ENCODE measurements around the gene ATP11A.
A peak's percentile ranks its signal among the peaks of the same experiment; 100 is the strongest.

ATP11A gene

GRCh38 chr13:112744168-112745021 is 54.6 kb downstream of the ATP11A start:
- no peak for DNase-seq

GRCh38 chr13:112746044-112746443 is 56.2 kb downstream of the ATP11A start:
- no peak for DNase-seq

- no peak for DNase-seq
These were observed 57.4 kb downstream of the ATP11A start for GRCh38 chr13:112747256-112747655.

- no peak for DNase-seq
These were observed 59.3 kb downstream of the ATP11A start for GRCh38 chr13:112748947-112749735.

DNA sequence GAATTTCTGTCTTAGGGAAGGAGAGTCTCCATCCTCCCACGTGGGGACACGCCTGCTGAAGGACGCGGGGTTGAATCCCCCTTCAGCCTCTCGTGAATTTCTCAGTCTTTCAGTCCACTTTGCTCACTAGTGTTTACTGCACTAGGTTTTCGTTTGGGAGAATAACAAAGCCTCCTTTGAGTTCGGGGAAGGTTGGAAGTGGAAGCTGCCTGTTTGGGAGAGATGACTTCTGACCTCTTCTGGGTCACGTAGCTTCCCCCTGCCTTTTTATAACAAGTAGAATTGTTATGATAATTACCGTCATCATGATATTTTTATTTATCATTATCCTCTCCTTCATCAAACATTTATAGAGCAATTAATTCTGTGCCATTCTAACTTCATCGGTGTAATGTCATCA is 60.7 kb downstream of the ATP11A start:
- no peak for DNase-seq

DNA sequence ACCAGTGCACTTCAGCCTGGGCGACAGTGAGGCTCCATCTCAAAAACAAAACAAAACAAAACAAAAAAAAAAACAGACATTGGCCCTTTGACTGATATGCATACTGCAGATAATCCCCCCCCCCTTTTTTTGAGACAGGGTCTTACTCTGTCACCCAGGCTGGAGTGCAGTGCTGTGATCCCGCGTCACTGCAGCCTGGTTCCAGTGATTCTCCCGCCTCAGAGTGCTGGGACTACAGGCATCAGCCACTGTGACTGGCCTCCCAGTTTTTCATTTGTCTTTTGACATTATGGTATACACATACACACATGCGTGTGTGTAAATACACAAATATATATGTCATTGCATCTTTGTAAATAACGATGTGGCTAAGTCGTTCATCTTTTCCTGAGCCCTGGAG is 61.8 kb downstream of the ATP11A start:
- DNase-seq = no peak

DNA sequence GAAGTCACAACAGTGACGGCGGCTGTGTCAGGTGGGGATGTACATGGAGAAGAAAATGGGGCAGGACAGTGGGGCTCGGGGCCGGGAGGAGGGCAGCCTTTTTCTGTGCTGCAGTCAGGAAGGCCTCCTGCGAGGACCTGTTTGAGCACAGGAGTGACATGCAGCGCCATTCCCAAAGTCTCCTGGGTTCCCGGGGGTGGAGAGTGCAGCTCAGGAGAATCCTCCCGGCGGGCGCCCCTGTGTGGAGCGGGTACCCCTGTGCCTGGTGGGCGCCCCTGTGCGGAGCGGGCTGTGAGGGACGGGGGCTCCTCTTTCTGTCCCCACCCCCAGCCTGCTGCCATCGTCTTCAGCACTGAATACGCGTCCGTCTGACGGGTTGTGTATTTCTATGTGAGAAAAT is 62.4 kb downstream of the ATP11A start:
- DNase-seq = no peak

- DNase-seq = no peak
These were observed 63.1 kb downstream of the ATP11A start for GRCh38 chr13:112752711-112753541.

DNA sequence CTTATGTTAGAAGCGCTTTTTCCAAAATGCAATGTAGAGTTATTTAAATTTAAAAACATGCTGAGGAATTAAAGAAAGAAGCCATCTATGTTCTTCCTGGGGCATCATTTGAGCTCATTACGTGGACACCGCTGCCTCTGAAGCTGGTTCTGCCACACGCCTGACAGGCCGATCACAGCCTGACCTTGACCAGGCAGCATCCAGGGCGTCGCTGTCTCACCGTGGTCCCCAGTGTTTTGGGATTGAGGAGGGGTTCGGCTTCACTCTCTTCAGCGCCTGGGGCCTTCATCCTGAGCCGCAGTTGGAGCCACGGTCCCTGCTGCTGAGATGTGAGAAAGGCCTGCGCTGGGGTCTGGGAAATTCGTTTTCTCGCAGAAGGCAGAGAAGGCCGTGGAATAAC is 64.0 kb downstream of the ATP11A start:
- DNase-seq = no peak

GRCh38 chr13:112754281-112755025 is 64.6 kb downstream of the ATP11A start:
- DNase-seq = no peak

GRCh38 chr13:112755331-112755730 is 65.5 kb downstream of the ATP11A start:
- DNase-seq = no peak

- DNase-seq = no peak
These were observed 66.2 kb downstream of the ATP11A start for GRCh38 chr13:112756081-112756480.

DNA sequence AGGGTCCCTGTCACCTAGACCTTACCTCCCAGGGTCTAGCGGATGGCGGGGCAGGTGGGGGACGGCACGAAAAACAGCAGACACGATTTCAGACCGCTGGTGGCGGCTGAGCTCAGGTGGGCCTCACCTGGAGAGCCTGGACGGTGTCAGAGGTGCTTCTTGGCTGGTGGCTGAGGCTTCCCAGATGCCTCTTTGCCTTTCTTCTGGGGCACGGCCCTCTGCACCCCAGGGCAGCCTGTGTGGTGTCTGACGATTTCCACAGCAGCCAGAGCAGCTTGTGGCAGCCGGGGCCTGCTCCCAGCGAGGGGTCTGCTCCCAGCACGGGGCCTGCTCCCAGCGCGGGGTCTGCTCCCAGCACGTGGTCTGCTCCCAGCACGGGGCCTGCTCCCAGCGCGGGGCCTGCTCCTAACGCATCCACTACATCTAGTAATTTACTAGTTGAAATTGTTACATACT is 66.7 kb downstream of the ATP11A start:
- DNase-seq = no peak

- no peak for DNase-seq
These were observed 67.3 kb downstream of the ATP11A start for GRCh38 chr13:112756967-112757758.

- DNase-seq = no peak
These were observed 67.9 kb downstream of the ATP11A start for GRCh38 chr13:112757759-112758086.

- DNase-seq = peak; percentile 27 to 34
These were observed 69.2 kb downstream of the ATP11A start for GRCh38 chr13:112759053-112759452.

- no peak for DNase-seq
These were observed 70.0 kb downstream of the ATP11A start for GRCh38 chr13:112759827-112760226.

- DNase-seq = no peak
These were observed 70.6 kb downstream of the ATP11A start for GRCh38 chr13:112760435-112760834.

DNA sequence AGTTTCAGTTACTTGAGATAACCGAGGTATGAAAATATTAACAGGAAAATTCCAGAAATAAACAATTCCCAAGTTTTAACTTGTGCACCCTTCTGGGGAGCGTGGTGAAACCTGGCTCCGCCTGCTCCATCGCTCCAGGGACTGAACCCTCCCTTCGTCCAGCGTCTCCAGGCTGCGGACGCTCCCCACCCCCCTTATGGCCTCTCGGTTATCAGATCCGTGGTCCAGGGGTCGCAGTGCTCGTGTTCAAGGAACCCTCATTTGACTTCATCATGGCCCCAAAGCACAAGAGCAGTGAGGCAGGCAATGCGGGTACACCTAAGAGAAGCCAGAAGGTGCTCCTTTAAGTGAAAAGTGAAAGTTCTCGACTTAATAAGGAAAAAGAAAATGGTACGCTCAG is 71.1 kb downstream of the ATP11A start:
- no peak for DNase-seq

DNA sequence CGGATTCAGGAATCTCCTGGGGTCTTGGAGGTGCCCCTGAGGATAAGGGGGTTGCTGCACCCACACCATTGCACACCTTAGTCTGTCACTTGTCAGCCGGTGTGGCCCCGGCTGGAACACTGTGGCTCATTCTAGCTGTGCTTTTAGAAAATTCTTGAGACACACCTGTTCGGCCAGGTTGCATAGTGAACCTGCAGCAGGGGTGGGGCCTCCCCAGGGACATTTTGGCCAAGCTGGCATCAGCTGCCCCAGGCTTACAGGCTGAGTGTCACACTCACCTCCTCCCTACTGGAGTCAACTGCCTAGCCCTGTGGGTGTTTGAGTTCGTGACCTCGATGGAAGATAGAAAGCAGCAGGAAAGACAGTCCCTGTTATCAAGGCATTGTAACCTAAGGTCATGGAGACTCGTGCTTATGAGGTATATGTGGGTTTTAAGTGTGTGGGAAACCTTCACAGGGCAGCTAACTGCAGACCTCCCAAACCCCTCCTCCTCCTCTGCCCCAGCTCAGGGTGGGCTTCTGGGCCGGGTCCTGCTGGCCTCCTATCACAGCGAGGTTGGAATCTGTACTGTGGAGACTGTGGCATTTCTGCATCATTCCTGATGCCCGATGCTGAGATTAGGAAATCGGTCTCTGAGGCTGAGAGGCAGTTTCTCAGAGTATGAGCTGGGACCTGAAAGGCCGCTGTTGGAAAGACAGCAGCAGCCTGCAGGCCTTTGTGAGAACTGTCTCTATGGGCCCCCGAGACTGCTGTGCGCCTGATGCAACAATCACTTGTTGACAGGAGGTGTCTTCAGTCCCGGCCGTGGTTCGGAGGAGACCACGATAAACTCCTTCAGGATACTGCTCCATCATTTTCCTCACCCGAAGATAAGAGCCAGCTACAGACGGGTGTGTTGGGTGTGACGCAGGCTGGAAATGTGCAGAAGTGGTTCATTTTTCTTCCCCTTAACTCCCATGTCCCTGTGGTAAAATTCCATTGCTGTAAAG is 72.2 kb downstream of the ATP11A start:
- no peak for DNase-seq

All from Kasumi-1 (cell line).